ENCODE results near the gene WWOX. TPM values are rescaled to one million over a fixed set of nuclear protein-coding genes. Genes with fewer than 3 reads are reported as not detected.

Gene WWOX
- total and polyA plus RNA-seq, 3 experiments from 2014 or later, result 17.2 to 18.6 (median 18.2) TPM

- no peak for DNase-seq
- Mint-ChIP-seq H3K4me3 (no peak overlapping the region), H3K9me3 (peaks cover 0 to 4% (median 2%) of the 10 kb centered on the region in 5 donors), H3K27ac (no peak overlapping the region), H3K4me1 (peaks cover 7 to 14% (median 13%) of the 10 kb centered on the region in 3 donors), H3K27me3 (no peaks in the 10 kb centered on the region), H3K36me3 (peaks cover 0 to 1% (median 0%) of the 10 kb centered on the region in 3 donors)
- Histone ChIP-seq H3K36me3 (ENCODE audit: insufficient read depth, low read length) (no peaks in the 10 kb centered on the region), H3K4me3 (ENCODE audit: low read length) (no peak overlapping the region), H3K27ac (ENCODE audit: low read depth, low read length) (no peak overlapping the region), H3K4me1 (ENCODE audit: insufficient read depth, low read length) (no peaks in the 10 kb centered on the region), H3K27me3 (ENCODE audit: insufficient read depth, low read length, poor library complexity, severe bottlenecking) (no peaks in the 10 kb centered on the region), H3K9me3 (ENCODE audit: low read length) (no peaks in the 10 kb centered on the region)
- POLR2A ChIA-PET, result no interaction called here
- CTCF ChIA-PET, result no interaction called here
Measured at GRCh38 chr16:79192904-79193303, 1093.5 kb downstream of the WWOX start.

- no peaks in the 10 kb centered on the region for H3K36me3 ChIP-seq (ENCODE audit: insufficient read depth, low read length)
- Mint-ChIP-seq H3K4me3 (no peak overlapping the region), H3K27me3 (no peaks in the 10 kb centered on the region), H3K36me3 (peaks cover 0 to 1% (median 0%) of the 10 kb centered on the region in 3 donors), H3K27ac (no peak overlapping the region), H3K9me3 (no peaks in the 10 kb centered on the region), H3K4me1 (peaks cover 7 to 14% (median 10%) of the 10 kb centered on the region in 3 donors)
- no peaks in the 10 kb centered on the region for H3K9me3 ChIP-seq (ENCODE audit: low read length)
- H3K27me3 ChIP-seq (ENCODE audit: insufficient read depth, low read length, poor library complexity, severe bottlenecking), result no peaks in the 10 kb centered on the region
- no peaks in the 10 kb centered on the region for H3K4me1 ChIP-seq (ENCODE audit: insufficient read depth, low read length)
- no peak overlapping the region for H3K27ac ChIP-seq (ENCODE audit: low read depth, low read length)
- DNase-seq, result no peak
- H3K4me3 ChIP-seq (ENCODE audit: low read length), result no peak overlapping the region
- POLR2A ChIA-PET, result no interaction called here
- CTCF ChIA-PET, result no interaction called here
Measured at GRCh38 chr16:79194291-79194690, 1094.8 kb downstream of the WWOX start.

GRCh38 chr16:79195938-79196337 is 1096.5 kb downstream of the WWOX start:
- ChIA-PET CTCF (no interaction called here), POLR2A (no interaction called here)
- H3K27ac ChIP-seq (ENCODE audit: low read depth, low read length), result no peak overlapping the region
- no peaks in the 10 kb centered on the region for H3K9me3 Mint-ChIP-seq
- no peak for DNase-seq
- peak overlapping the region in 2 of 8 donors; percentile 1 to 10 for H3K27ac Mint-ChIP-seq
- no peak overlapping the region for H3K4me3 ChIP-seq (ENCODE audit: low read length)
- H3K4me1 ChIP-seq (ENCODE audit: insufficient read depth, low read length), result no peaks in the 10 kb centered on the region
- peaks cover 0 to 1% (median 0%) of the 10 kb centered on the region in 3 donors for H3K36me3 Mint-ChIP-seq
- peaks cover 7 to 14% (median 10%) of the 10 kb centered on the region in 3 donors for H3K4me1 Mint-ChIP-seq
- H3K9me3 ChIP-seq (ENCODE audit: low read length), result no peaks in the 10 kb centered on the region
- H3K27me3 ChIP-seq (ENCODE audit: insufficient read depth, low read length, poor library complexity, severe bottlenecking), result no peaks in the 10 kb centered on the region
- H3K27me3 Mint-ChIP-seq, result no peaks in the 10 kb centered on the region
- H3K36me3 ChIP-seq (ENCODE audit: insufficient read depth, low read length), result no peaks in the 10 kb centered on the region
- H3K4me3 Mint-ChIP-seq, result no peak overlapping the region

- Mint-ChIP-seq H3K4me3 (no peak overlapping the region), H3K9me3 (no peaks in the 10 kb centered on the region), H3K36me3 (peaks cover 0 to 1% (median 0%) of the 10 kb centered on the region in 3 donors), H3K27ac (no peak overlapping the region), H3K27me3 (peaks cover 0 to 4% of the 10 kb centered on the region in 2 donors), H3K4me1 (peaks cover 0 to 2% (median 0%) of the 10 kb centered on the region in 3 donors)
- H3K36me3 ChIP-seq (ENCODE audit: insufficient read depth, low read length), result no peaks in the 10 kb centered on the region
- CTCF ChIA-PET, result no interaction called here
- no peaks in the 10 kb centered on the region for H3K27me3 ChIP-seq (ENCODE audit: insufficient read depth, low read length, poor library complexity, severe bottlenecking)
- H3K27ac ChIP-seq (ENCODE audit: low read depth, low read length), result no peak overlapping the region
- H3K4me1 ChIP-seq (ENCODE audit: insufficient read depth, low read length), result no peaks in the 10 kb centered on the region
- POLR2A ChIA-PET, result no interaction called here
- no peak overlapping the region for H3K4me3 ChIP-seq (ENCODE audit: low read length)
- DNase-seq, result no peak
- H3K9me3 ChIP-seq (ENCODE audit: low read length), result no peaks in the 10 kb centered on the region
Measured at GRCh38 chr16:79201436-79201835, 1102.0 kb downstream of the WWOX start.

GRCh38 chr16:79202977-79203376 is 1103.5 kb downstream of the WWOX start:
- Mint-ChIP-seq H3K4me3 (no peak overlapping the region), H3K9me3 (no peaks in the 10 kb centered on the region), H3K27me3 (peaks cover 0 to 4% of the 10 kb centered on the region in 2 donors), H3K4me1 (no peaks in the 10 kb centered on the region), H3K27ac (no peak overlapping the region), H3K36me3 (no peaks in the 10 kb centered on the region)
- H3K4me1 ChIP-seq (ENCODE audit: insufficient read depth, low read length), result no peaks in the 10 kb centered on the region
- no peak for DNase-seq
- no peaks in the 10 kb centered on the region for H3K9me3 ChIP-seq (ENCODE audit: low read length)
- H3K27me3 ChIP-seq (ENCODE audit: insufficient read depth, low read length, poor library complexity, severe bottlenecking), result no peaks in the 10 kb centered on the region
- POLR2A ChIA-PET, result no interaction called here
- no peaks in the 10 kb centered on the region for H3K36me3 ChIP-seq (ENCODE audit: insufficient read depth, low read length)
- CTCF ChIA-PET, result no interaction called here
- no peak overlapping the region for H3K27ac ChIP-seq (ENCODE audit: low read depth, low read length)
- no peak overlapping the region for H3K4me3 ChIP-seq (ENCODE audit: low read length)

GRCh38 chr16:79204486-79204885 is 1105.0 kb downstream of the WWOX start:
- Mint-ChIP-seq H3K4me3 (no peak overlapping the region), H3K4me1 (no peaks in the 10 kb centered on the region), H3K9me3 (no peaks in the 10 kb centered on the region), H3K27ac (no peak overlapping the region), H3K27me3 (peaks cover 0 to 4% of the 10 kb centered on the region in 2 donors), H3K36me3 (no peaks in the 10 kb centered on the region)
- no peaks in the 10 kb centered on the region for H3K4me1 ChIP-seq (ENCODE audit: insufficient read depth, low read length)
- CTCF ChIA-PET, result no interaction called here
- no peak overlapping the region for H3K4me3 ChIP-seq (ENCODE audit: low read length)
- POLR2A ChIA-PET, result no interaction called here
- H3K27me3 ChIP-seq (ENCODE audit: insufficient read depth, low read length, poor library complexity, severe bottlenecking), result no peaks in the 10 kb centered on the region
- H3K9me3 ChIP-seq (ENCODE audit: low read length), result no peaks in the 10 kb centered on the region
- no peak for DNase-seq
- no peaks in the 10 kb centered on the region for H3K36me3 ChIP-seq (ENCODE audit: insufficient read depth, low read length)
- no peak overlapping the region for H3K27ac ChIP-seq (ENCODE audit: low read depth, low read length)

GRCh38 chr16:79206889-79207288 is 1107.4 kb downstream of the WWOX start:
- no peak overlapping the region for H3K4me3 Mint-ChIP-seq
- Histone ChIP-seq H3K9me3 (ENCODE audit: low read length) (no peaks in the 10 kb centered on the region), H3K4me1 (ENCODE audit: insufficient read depth, low read length) (no peaks in the 10 kb centered on the region), H3K27ac (ENCODE audit: low read depth, low read length) (no peak overlapping the region), H3K27me3 (ENCODE audit: insufficient read depth, low read length, poor library complexity, severe bottlenecking) (no peaks in the 10 kb centered on the region), H3K36me3 (ENCODE audit: insufficient read depth, low read length) (no peaks in the 10 kb centered on the region), H3K4me3 (ENCODE audit: low read length) (no peak overlapping the region)
- no peaks in the 10 kb centered on the region for H3K4me1 Mint-ChIP-seq
- ChIA-PET POLR2A (no interaction called here), CTCF (no interaction called here)
- DNase-seq, result no peak
- no peaks in the 10 kb centered on the region for H3K9me3 Mint-ChIP-seq
- H3K36me3 Mint-ChIP-seq, result peaks cover 0 to 2% (median 0%) of the 10 kb centered on the region in 3 donors
- peaks cover 0 to 4% of the 10 kb centered on the region in 2 donors for H3K27me3 Mint-ChIP-seq
- no peak overlapping the region for H3K27ac Mint-ChIP-seq

GRCh38 chr16:79209308-79209707 is 1109.9 kb downstream of the WWOX start:
- ChIA-PET CTCF (no interaction called here), POLR2A (no interaction called here)
- no peak overlapping the region for H3K4me3 ChIP-seq (ENCODE audit: low read length)
- H3K9me3 ChIP-seq (ENCODE audit: low read length), result no peaks in the 10 kb centered on the region
- no peaks in the 10 kb centered on the region for H3K4me1 ChIP-seq (ENCODE audit: insufficient read depth, low read length)
- H3K27me3 ChIP-seq (ENCODE audit: insufficient read depth, low read length, poor library complexity, severe bottlenecking), result no peaks in the 10 kb centered on the region
- H3K27ac Mint-ChIP-seq, result no peak overlapping the region
- no peak overlapping the region for H3K4me3 Mint-ChIP-seq
- peaks cover 0 to 2% (median 0%) of the 10 kb centered on the region in 5 donors for H3K9me3 Mint-ChIP-seq
- DNase-seq, result no peak
- H3K36me3 ChIP-seq (ENCODE audit: insufficient read depth, low read length), result no peaks in the 10 kb centered on the region
- no peak overlapping the region for H3K27ac ChIP-seq (ENCODE audit: low read depth, low read length)
- peaks cover 0 to 2% (median 0%) of the 10 kb centered on the region in 3 donors for H3K36me3 Mint-ChIP-seq
- H3K4me1 Mint-ChIP-seq, result peaks cover 0 to 2% (median 0%) of the 10 kb centered on the region in 3 donors
- peaks cover 0 to 2% of the 10 kb centered on the region in 2 donors for H3K27me3 Mint-ChIP-seq

GRCh38 chr16:79210607-79211006 is 1111.2 kb downstream of the WWOX start:
- peak overlapping the region in 1 of 8 donors; percentile 26 for H3K27ac Mint-ChIP-seq

More at GRCh38 chr16:79210607-79211006, 1111.2 kb downstream of the WWOX start:
- no peaks in the 10 kb centered on the region for H3K36me3 ChIP-seq (ENCODE audit: insufficient read depth, low read length)
- Mint-ChIP-seq H3K4me1 (peaks cover 0 to 9% (median 0%) of the 10 kb centered on the region in 3 donors), H3K4me3 (no peak overlapping the region), H3K9me3 (peaks cover 0 to 2% (median 0%) of the 10 kb centered on the region in 5 donors), H3K36me3 (peaks cover 0 to 2% (median 1%) of the 10 kb centered on the region in 3 donors), H3K27me3 (peaks cover 0 to 2% of the 10 kb centered on the region in 2 donors)
- no peak for DNase-seq
- no peak overlapping the region for H3K4me3 ChIP-seq (ENCODE audit: low read length)
- no peaks in the 10 kb centered on the region for H3K9me3 ChIP-seq (ENCODE audit: low read length)
- H3K27me3 ChIP-seq (ENCODE audit: insufficient read depth, low read length, poor library complexity, severe bottlenecking), result no peaks in the 10 kb centered on the region
- no peak overlapping the region for H3K27ac ChIP-seq (ENCODE audit: low read depth, low read length)
- H3K4me1 ChIP-seq (ENCODE audit: insufficient read depth, low read length), result no peaks in the 10 kb centered on the region
- POLR2A ChIA-PET, result no interaction called here
- CTCF ChIA-PET, result no interaction called here
